ES-I3 (cell line): ENCODE data around the gene ADPRH.

Source experiments
- H3K36me3 ChIP-seq: 2 replicates; pipeline ENCODE4 v1.6.1; 2013; ENCODE audit warnings: mild to moderate bottlenecking, low read length, control low read depth, moderate library complexity; ENCODE audit not compliant: insufficient read depth
- H3K4me1 ChIP-seq: 2 replicates; pipeline ENCODE4 v1.6.1; 2013; ENCODE audit warnings: mild to moderate bottlenecking, control low read depth, low read length; ENCODE audit not compliant: insufficient read depth
- H3K9ac ChIP-seq: 2 replicates; pipeline ENCODE4 v1.6.1; 2013; ENCODE audit warnings: low read depth, mild to moderate bottlenecking, low read length, moderate library complexity
- H3K9me3 ChIP-seq: 2 replicates; pipeline ENCODE4 v1.6.1; 2013; ENCODE audit warnings: mild to moderate bottlenecking, low read length, moderate library complexity; ENCODE audit not compliant: control insufficient read depth, insufficient read depth

Gene ADPRH

DNA sequence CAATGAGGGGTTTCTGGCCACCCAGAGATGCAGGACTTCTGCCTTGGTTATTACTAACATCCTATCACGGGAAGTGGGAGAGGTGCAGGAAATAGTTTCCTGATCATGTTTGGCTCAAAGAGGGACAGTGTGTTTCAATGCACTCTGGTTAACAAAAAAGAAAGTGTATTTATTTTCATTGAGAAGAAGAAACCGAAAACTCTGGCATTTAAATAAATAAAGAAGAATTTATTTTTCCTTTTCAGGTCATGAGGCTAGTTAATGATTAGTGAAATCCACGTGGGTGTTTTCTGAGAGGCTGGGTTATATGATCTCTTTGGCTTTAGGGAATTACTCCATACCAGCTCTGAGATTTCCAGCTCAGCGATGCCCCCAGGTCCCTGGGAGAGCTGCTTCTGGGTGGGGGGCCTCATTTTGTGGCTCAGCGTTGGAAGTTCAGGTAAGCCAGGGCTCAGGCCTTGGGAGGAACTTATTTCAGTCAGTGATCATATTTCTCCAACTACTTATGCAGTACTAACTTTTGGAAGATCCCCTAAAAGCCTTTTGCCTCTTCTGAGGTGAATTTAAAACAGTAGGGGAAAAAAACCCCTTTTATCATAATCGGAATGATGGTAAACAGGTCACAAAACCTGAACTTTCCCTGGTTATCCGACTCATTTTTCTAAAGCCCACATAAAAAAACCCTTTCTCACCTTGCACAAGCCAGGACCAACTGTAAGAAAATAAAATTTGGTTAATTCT, 18.4 kb downstream of the ADPRH start, which contains the start of gene PLA1A:
Gene PLA1A (plus strand): TSS at position 338 of the 741 bp plus-strand sequence. CDS start 29 bp downstream, at position 367.
- H3K9ac ChIP-seq, result no peak within 1 kb of the TSS
- H3K36me3 ChIP-seq, result no peaks in the 10 kb centered on the region
- H3K4me1 ChIP-seq, result peaks cover 6% of the 10 kb centered on the region
- no peaks in the 10 kb centered on the region for H3K9me3 ChIP-seq

DNA sequence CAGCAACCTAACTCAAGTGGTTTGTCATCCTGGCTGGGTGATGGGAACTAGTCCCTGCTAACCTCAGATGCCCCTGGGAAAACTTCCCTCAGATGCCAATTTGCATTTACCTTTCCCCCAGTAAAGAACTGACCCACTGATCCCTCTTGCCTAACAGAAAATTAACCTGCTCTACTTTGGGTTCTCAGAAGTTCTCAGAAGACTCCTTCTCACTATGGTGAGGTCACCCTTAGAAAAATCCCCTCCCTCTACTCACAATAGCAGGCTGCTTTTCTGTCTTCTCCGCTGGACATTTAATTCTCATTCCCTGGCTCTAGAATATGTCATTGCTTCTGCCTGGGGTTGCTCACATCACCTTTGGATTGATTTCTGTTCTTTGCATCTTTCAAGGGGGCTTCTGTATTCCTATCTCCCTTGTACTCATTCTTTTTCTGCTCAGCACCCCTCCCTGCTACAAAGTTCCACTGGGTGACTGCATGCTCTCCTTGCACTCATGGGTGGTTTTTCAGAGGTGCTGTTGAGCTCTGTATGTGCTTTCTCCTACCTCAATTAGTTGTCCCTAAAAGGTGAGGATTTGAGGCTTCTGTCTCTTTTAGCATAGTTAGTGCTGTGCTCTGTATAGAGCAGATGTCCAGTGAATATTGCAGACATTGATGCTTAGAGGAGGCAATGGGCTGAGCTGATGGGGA, 19.3 kb downstream of the ADPRH start:
- Histone ChIP-seq H3K4me1 (peaks cover 10% of the 10 kb centered on the region), H3K9ac (no peak overlapping the region), H3K36me3 (no peaks in the 10 kb centered on the region), H3K9me3 (no peaks in the 10 kb centered on the region)

DNA sequence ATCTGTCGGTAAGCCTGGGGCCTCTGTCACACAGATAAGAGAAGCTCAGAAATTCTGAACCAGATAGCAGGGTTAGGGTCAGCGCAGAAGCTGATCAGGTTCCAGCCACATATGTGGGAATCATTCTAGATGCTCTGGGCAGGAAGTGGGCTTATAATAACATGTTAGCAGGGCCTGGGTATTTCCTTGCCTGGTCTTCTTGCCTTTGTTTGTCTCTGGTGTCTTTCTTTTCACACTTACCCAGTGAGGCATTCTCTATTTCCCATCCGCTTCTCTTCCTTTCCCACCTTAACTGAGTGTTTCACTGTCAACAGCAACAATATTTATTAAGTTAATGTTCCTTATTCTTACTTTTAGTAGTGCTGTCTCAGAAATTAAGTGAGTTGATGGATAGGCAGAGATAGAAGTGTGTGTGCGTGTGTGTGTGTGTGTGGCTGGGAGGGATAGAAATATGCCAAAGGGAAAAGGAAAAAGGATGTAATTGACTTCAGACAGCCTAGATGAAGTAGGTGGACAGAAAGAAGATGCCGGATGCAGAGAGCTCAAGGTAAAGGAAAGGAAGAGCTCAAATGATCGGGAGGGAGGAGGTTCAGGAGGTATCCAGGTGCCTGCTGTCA, 20.4 kb downstream of the ADPRH start:
- no peaks in the 10 kb centered on the region for H3K9me3 ChIP-seq
- H3K36me3 ChIP-seq, result no peaks in the 10 kb centered on the region
- no peak overlapping the region for H3K9ac ChIP-seq
- peaks cover 10% of the 10 kb centered on the region for H3K4me1 ChIP-seq

DNA sequence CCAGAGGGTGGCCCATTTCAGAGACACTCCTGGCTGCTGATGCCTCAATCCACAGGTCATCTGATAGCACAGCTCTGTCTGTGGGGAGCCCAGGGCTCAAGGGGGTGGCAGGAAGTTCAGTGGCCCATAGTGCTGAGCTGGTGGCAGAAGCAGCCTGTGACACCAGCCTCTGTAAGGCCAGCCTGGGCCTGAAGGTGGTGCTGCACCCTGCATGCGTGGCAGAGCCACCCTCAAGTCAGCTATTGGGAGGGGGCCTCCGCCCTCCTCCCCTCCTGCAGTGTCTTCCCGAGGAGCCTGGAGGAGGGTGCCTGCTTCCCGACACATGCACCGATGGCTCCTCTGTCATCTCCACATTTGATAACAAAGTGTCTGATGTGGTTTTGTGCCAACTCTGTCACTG, 21.4 kb downstream of the ADPRH start:
- Histone ChIP-seq H3K9me3 (no peaks in the 10 kb centered on the region), H3K4me1 (peaks cover 15% of the 10 kb centered on the region), H3K9ac (no peak overlapping the region), H3K36me3 (no peaks in the 10 kb centered on the region)

DNA sequence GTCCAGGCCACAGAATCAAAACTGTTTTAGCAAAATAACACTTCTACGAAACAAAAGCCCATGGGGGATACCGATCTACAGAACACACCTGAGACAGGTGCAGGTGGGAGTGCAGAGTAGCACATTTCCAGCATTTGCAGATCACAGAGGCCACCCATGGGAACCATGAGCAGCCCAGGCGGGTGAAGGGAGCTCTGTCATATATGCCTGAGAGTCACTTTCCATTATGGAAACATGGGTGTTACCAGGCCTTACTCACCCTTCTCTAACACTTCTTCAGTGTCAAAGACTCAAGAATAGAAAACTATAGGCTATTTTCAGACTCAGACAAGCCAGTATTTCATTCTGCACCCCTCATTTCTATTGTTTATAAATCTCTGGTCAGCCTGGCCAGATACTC, 21.9 kb downstream of the ADPRH start:
- no peaks in the 10 kb centered on the region for H3K36me3 ChIP-seq
- no peak overlapping the region for H3K9ac ChIP-seq
- H3K4me1 ChIP-seq, result peaks cover 15% of the 10 kb centered on the region
- H3K9me3 ChIP-seq, result no peaks in the 10 kb centered on the region

DNA sequence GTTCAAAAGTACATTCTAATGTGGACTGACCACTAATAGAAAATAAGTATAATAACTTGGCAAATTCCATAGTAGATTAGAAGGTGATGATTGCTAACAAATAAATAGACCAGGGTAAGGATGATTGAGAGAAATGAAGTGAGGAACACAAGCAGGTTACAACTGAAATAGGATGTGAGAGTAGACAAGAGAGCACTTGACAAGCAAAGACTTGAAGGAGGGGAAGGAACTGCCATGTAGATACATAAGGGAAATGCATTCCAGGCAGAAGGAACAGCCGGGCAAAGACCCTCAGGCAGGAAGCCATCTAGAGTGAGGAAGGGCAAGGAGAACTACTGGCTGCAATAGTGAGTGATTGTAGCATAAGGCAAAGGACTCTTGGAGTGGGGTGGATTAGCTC, 23.4 kb downstream of the ADPRH start:
- H3K4me1 ChIP-seq, result peaks cover 15% of the 10 kb centered on the region
- no peaks in the 10 kb centered on the region for H3K9me3 ChIP-seq
- no peaks in the 10 kb centered on the region for H3K36me3 ChIP-seq
- H3K9ac ChIP-seq, result no peak overlapping the region

DNA sequence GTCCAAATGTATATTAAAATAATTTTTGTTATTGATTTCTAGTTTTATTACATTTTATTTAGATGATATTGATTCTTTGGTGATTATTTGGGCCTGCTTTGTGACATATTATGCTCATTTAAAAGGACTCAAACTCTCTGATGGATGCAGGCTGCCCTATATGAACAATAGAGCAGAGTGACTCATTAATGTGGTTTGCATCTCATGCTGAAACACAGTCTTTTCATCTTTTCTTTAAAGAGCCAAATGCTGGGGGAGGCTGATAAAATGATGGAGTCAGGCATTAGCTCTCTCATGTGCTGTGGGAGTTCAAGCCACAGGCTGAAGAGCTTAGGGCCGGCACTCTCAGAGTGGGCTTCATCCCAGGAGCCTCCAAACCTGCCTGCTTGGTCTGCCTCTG, 25.6 kb downstream of the ADPRH start:
- Histone ChIP-seq H3K36me3 (no peaks in the 10 kb centered on the region), H3K4me1 (peaks cover 10% of the 10 kb centered on the region), H3K9ac (no peak overlapping the region), H3K9me3 (no peaks in the 10 kb centered on the region)

DNA sequence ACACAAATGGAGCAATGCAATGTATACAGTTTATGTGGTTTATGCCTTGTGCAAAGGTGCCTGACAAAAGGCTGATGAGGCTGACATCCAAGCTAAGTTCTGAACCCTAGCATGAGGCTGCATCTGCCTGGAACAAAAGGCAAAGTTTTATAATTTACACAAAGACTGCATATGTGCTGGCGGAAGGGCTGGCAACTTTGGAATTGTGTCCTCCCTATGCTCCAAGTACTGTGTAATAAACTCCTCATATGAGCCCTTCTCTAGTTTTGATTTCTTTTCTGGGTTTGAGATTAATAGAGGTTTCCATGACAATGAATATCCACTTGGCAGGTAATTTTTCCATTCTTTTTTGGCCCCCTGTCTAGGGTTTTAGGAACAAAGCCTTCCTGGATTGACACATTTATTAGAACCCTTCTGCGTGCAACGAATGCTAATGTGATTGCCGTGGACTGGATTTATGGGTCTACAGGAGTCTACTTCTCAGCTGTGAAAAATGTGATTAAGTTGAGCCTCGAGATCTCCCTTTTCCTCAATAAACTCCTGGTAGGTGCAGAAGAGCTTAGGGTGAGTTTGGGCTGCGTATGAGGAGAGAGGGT, 29.2 kb downstream of the ADPRH start:
- Histone ChIP-seq H3K9me3 (no peaks in the 10 kb centered on the region), H3K36me3 (no peaks in the 10 kb centered on the region), H3K9ac (no peak overlapping the region), H3K4me1 (peaks cover 5% of the 10 kb centered on the region; the same call in 1 of the 2 replicates)

DNA sequence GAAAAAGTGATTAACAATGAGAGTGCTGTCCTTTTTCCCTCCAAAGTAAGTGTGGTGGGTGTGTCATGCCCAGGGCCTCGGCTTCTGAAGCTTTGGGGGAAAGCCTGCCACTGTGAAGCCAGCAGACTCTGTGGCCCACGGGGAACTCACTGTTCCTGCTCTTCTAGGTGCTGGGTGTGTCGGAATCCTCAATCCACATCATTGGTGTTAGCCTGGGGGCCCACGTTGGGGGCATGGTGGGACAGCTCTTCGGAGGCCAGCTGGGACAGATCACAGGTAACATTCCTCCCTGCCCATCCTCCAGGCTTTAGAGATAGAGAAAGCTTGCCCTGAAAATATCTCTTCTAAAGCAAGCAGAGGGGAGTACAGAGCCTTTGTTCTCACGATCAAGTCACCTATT, 30.0 kb downstream of the ADPRH start:
- Histone ChIP-seq H3K4me1 (peaks cover 5% of the 10 kb centered on the region; the same call in 1 of the 2 replicates), H3K9ac (no peak overlapping the region), H3K9me3 (no peaks in the 10 kb centered on the region), H3K36me3 (no peaks in the 10 kb centered on the region)

DNA sequence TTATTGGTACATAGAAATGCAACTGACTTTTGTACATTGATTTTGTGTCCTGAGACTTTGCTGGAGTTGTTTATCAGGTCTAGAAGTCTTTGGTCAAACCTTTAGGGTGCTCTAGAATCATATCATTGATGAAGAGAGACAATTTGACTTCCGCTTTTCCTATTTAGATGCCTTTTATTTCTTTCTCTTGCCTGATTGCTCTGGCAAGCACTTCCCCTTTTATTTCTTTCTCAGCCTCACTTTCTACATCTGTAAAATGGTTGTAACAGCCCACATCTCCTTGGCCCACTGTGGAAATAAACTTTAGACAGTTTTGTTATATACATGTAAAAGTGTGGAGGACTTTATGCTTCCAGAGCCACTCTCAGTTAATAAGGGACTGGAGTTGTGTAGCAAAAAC, 32.4 kb downstream of the ADPRH start:
- Histone ChIP-seq H3K36me3 (no peaks in the 10 kb centered on the region), H3K9me3 (no peaks in the 10 kb centered on the region), H3K9ac (no peak overlapping the region), H3K4me1 (no peaks in the 10 kb centered on the region; the same call in 1 of the 2 replicates)

DNA sequence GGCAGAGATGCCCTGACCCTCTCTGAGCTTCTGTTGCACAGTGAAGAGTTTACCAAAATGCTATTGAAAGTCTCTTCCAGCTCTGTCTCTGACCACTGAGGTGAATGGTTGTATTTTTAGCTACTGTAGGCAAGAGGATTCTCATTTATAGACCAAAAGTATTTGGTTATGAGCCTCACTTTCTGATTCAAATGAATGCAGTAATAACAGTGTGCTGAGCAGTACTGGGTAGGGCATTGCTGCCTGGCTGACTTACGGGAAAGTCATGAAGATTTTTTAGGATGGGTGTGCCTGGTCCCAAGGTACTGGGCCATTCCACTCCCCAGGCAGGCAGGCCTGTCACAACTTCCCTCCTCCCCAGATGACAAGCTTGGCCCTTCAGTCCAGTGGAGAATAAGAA, 33.9 kb downstream of the ADPRH start:
- H3K9ac ChIP-seq, result no peak overlapping the region
- no peaks in the 10 kb centered on the region for H3K9me3 ChIP-seq
- H3K4me1 ChIP-seq, result no peaks in the 10 kb centered on the region; the same call in 1 of the 2 replicates
- H3K36me3 ChIP-seq, result no peaks in the 10 kb centered on the region

DNA sequence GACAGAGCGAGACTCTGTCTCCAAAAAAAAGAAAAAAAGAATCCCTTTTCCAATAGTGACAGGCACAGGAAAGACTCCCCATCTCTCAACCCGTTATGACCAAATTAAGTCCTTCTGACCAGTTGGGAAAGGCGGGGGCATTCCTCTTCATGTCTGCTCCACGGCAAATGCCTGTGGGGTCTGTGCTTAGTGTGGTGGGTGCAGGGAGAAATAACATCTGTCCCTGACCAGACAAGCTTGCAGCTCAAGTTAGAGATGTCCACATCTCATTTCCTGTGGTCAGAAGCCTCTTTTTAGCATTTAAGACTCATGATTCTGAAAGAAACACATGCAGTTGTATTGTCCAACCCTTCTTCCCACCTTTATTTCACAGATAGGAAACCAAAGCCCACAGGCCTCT, 34.6 kb downstream of the ADPRH start:
- H3K36me3 ChIP-seq, result no peaks in the 10 kb centered on the region
- no peaks in the 10 kb centered on the region for H3K9me3 ChIP-seq
- no peak overlapping the region for H3K9ac ChIP-seq
- no peaks in the 10 kb centered on the region; the same call in 1 of the 2 replicates for H3K4me1 ChIP-seq

DNA sequence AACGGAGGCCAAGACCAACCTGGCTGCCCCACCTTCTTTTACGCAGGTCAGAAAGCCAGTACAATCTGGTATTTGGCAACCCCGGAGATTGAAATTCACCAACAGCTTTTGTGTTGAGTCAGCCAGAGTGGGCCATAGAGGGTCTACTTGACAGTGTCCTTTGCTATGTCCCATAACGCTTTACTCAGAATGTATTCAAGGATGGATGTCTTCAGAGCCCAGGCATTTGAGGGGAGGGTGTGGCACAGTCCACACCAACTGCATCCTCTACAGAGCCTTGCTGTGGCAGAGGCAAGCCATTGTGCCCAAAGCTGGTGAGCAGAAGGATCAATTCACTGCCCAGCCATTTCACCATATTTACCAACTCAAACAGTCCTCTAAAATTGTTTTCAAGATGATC, 36.8 kb downstream of the ADPRH start:
- Histone ChIP-seq H3K9ac (no peak overlapping the region), H3K9me3 (no peaks in the 10 kb centered on the region), H3K4me1 (no peaks in the 10 kb centered on the region), H3K36me3 (no peaks in the 10 kb centered on the region)

DNA sequence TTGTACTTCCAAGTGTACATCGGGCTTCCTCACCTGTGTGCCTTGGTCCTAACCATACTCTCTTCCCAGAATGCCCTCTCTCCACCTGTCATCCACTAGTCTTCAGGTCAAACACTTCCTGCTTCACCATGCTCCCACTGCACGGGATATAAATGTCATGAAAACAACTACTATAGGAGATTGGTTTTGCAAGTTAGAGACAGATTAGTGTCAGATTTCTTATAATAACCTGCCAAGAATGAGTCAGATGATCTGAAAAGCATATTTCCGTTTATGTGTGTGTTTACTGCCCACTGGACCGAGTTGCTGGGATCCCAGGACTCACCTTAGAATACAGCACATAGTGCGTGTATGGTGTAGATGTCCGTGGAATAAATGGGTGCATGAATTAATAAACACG, 39.8 kb downstream of the ADPRH start:
- H3K4me1 ChIP-seq, result no peaks in the 10 kb centered on the region
- H3K36me3 ChIP-seq, result no peaks in the 10 kb centered on the region
- H3K9ac ChIP-seq, result no peak overlapping the region

More for the DNA sequence above, 39.8 kb downstream of the ADPRH start:
- no peaks in the 10 kb centered on the region for H3K9me3 ChIP-seq
